Peyer's patch (tissue), 4 donors: ENCODE measurements around the gene NOC3L.

Experiments
- CTCF ChIP-seq, 6 experiments: fragments of 450-650 bp in 4 of 6; fragments of 200-600 bp in 2 of 6; sonication (generic) in 1 of 6; IDR thresholded peaks; one replicate each; pipeline ENCODE4 v1.5.1; 2017 to 2019; ENCODE audit warnings: antibody characterized with exemption in 6 of 6, mild to moderate bottlenecking in 3 of 6, moderate library complexity in 1 of 6
- POLR2A ChIP-seq, 2 donors: fragments of 450-650 bp; IDR thresholded peaks; one replicate each; pipeline ENCODE4 v1.5.1; 2017; ENCODE audit warnings: antibody characterized with exemption in 2 of 2, mild to moderate bottlenecking in 2 of 2, moderate library complexity in 2 of 2

- TF ChIP-seq POLR2A (IDR thresholded peaks at IDR 0.05), result no peak
- TF ChIP-seq CTCF (IDR thresholded peaks at IDR 0.05), result no peak
Observed at GRCh38 chr10:94409021-94409657, 46.4 kb upstream of the NOC3L start.
